Panc1 (cell line): Measurements from ENCODE around the gene MYO1A. TPM values are rescaled to one million over a fixed set of nuclear protein-coding genes. Genes with fewer than 3 reads are reported as not detected.
"Not testable (repeated sequence)": the region's sequence is repeated elsewhere in the genome, so short reads cannot be mapped to it uniquely, and the experiment has no call there.

Experiments
- ATAC-seq: fragments of 200-7000 bp; cut with Tn5 transposase; 2 replicates; pipeline ENCODE4 v1.9.1; 2020; ENCODE audit warnings: mild to moderate bottlenecking, moderate library complexity
- BruUV-seq: library from RNA; stranded (reverse); fragments of 400-500 nt; replicated peaks from 2 replicates; lab custom pipeline; 2021; lab: Mats Ljungman, UMichigan
- CTCF ChIA-PET: fragments of 300-600 bp; sonication (Branson Sonifier 250); formaldehyde crosslinking; loops from one replicate; lab custom pipeline; 2022; ENCODE audit warnings: antibody characterized with exemption; lab: Charles Lee
- POLR2A ChIA-PET: fragments of 300-600 bp; sonication (Branson Sonifier 250); formaldehyde crosslinking; loops from one replicate; lab custom pipeline; 2022; ENCODE audit warnings: antibody characterized with exemption; lab: Charles Lee
- DNase-seq: peaks from one replicate; pipeline ENCODE4 v3.0.0-alpha.2; 2010; ENCODE audit warnings: low read depth, low spot score
- H3K27ac ChIP-seq: 2 replicates; pipeline ENCODE4 v1.5.1; 2011; ENCODE audit warnings: mild to moderate bottlenecking, low read length, inconsistent platforms
- H3K27me3 ChIP-seq: fragments of 200-500 bp; sonication (Bioruptor generic); 2 replicates; pipeline ENCODE4 v1.6.0; 2014; ENCODE audit warnings: low read length, inconsistent platforms; ENCODE audit not compliant: control insufficient read depth, insufficient read depth
- H3K36me3 ChIP-seq: fragments of 200-500 bp; sonication (Bioruptor generic); 2 replicates; pipeline ENCODE4 v1.5.1; 2014; ENCODE audit warnings: inconsistent platforms, mild to moderate bottlenecking, low read length, moderate library complexity; ENCODE audit not compliant: control insufficient read depth, insufficient read depth
- H3K4me1 ChIP-seq: 2 replicates; pipeline ENCODE4 v1.5.1; 2011; ENCODE audit warnings: inconsistent platforms, mild to moderate bottlenecking, low read length, moderate library complexity; ENCODE audit not compliant: control insufficient read depth, insufficient read depth
- H3K4me3 ChIP-seq, 2 experiments: 2 replicates each; pipeline ENCODE4 v1.5.1; 2011 to 2012; ENCODE audit warnings: low read depth in 2 of 2, low read length in 2 of 2, mild to moderate bottlenecking in 2 of 2, inconsistent platforms in 1 of 2, moderate library complexity in 1 of 2
- H3K9me3 ChIP-seq: fragments of 200-500 bp; sonication (Bioruptor generic); 2 replicates; pipeline ENCODE4 v1.5.1; 2014; ENCODE audit warnings: low read depth, mild to moderate bottlenecking, inconsistent platforms, low read length, moderate library complexity; ENCODE audit not compliant: control insufficient read depth, insufficient read depth
- POLR2AphosphoS5 ChIP-seq: IDR thresholded peaks from 2 replicates; pipeline ENCODE4 v1.6.1; 2012; ENCODE audit warnings: mild to moderate bottlenecking, low read depth, low read length, moderate library complexity
- SIN3A ChIP-seq: IDR thresholded peaks from 2 replicates; pipeline ENCODE4 v1.6.1; 2012; ENCODE audit warnings: low read depth, mild to moderate bottlenecking, low read length, moderate library complexity, borderline replicate concordance; ENCODE audit not compliant: insufficient read depth
- TCF7L2 ChIP-seq: IDR thresholded peaks from 2 replicates; pipeline ENCODE4 v1.6.1; 2011; ENCODE audit warnings: mild to moderate bottlenecking, low read depth, low read length, inconsistent platforms
- in situ Hi-C: cut with HindIII; loops from 2 replicates; pipeline ENCODE4 v1.10.0; 2016; ENCODE audit warnings: low sequenced_read_pairs, low pct_unique_long_range_greater_than_20kb
- intact Hi-C: fragments of 100-400 bp; cut with micrococcal nuclease; formaldehyde crosslinking; loops from one replicate; pipeline ENCODE4 v1.10.0; 2022; ENCODE audit not compliant: unreplicated experiment
- total RNA-seq: library from RNA; stranded (reverse); gene quantifications from one replicate; pipeline ENCODE4 v1.2.1, GENCODE V29; 2021; ENCODE audit not compliant: unreplicated experiment
- TF ChIP-seq, protein P1 (sequence below), 2 experiments: IDR thresholded peaks; 2 replicates each; pipeline ENCODE4 v1.6.1; 2011 to 2012; ENCODE audit warnings: low read depth in 2 of 2, control low read depth in 1 of 2, low read length in 1 of 2, mild to moderate bottlenecking in 1 of 2, moderate library complexity in 1 of 2; ENCODE audit not compliant: insufficient read depth in 1 of 2
- TF ChIP-seq, protein P2 (sequence below): fragments of 450-650 bp; IDR thresholded peaks from 2 replicates; pipeline ENCODE4 v1.5.1; 2017; ENCODE audit warnings: mild to moderate bottlenecking

Gene MYO1A
- total RNA-seq, 1 experiment from 2014 or later: not detected

DNA sequence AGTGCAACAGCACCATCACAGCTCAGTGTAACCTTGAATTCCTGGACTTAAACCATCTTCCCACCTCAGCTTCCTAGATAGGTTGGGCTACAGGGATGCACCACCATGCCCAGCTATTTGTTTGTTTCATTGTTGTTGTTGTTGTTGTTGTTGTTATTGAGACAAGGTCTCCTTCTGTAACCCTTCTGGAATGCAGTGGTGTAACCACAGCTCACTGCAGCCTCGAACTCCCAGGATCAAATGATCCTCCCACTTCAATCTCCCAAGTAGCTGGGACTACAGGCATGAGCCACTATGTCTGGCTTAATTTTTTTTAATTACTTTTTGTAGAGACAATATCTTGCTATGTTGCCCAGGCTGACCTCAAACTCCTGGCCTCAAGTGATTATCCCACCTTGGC is 29.9 kb upstream of the MYO1A start:
- H3K9me3 ChIP-seq: no peaks in the 10 kb centered on the region
- POLR2A ChIA-PET: interaction anchor here (1.4 kb wide), 1 partner anchor 31 kb away, joined by 6 read pairs; the partner anchor contains the start of gene STAT6
- H3K4me1 ChIP-seq: no peaks in the 10 kb centered on the region
- no TSS peak for BruUV-seq
- peak overlapping the region; percentile 90 for H3K27ac ChIP-seq
- TF ChIP-seq SIN3A: no peak
- TF ChIP-seq, protein P1, sequence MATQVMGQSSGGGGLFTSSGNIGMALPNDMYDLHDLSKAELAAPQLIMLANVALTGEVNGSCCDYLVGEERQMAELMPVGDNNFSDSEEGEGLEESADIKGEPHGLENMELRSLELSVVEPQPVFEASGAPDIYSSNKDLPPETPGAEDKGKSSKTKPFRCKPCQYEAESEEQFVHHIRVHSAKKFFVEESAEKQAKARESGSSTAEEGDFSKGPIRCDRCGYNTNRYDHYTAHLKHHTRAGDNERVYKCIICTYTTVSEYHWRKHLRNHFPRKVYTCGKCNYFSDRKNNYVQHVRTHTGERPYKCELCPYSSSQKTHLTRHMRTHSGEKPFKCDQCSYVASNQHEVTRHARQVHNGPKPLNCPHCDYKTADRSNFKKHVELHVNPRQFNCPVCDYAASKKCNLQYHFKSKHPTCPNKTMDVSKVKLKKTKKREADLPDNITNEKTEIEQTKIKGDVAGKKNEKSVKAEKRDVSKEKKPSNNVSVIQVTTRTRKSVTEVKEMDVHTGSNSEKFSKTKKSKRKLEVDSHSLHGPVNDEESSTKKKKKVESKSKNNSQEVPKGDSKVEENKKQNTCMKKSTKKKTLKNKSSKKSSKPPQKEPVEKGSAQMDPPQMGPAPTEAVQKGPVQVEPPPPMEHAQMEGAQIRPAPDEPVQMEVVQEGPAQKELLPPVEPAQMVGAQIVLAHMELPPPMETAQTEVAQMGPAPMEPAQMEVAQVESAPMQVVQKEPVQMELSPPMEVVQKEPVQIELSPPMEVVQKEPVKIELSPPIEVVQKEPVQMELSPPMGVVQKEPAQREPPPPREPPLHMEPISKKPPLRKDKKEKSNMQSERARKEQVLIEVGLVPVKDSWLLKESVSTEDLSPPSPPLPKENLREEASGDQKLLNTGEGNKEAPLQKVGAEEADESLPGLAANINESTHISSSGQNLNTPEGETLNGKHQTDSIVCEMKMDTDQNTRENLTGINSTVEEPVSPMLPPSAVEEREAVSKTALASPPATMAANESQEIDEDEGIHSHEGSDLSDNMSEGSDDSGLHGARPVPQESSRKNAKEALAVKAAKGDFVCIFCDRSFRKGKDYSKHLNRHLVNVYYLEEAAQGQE (IDR thresholded peaks at IDR 0.05; ENCODE audit: insufficient read depth in 1 of 2, low read depth in 2 of 2, low read length in 1 of 2): no peak
- TF ChIP-seq, protein P2, sequence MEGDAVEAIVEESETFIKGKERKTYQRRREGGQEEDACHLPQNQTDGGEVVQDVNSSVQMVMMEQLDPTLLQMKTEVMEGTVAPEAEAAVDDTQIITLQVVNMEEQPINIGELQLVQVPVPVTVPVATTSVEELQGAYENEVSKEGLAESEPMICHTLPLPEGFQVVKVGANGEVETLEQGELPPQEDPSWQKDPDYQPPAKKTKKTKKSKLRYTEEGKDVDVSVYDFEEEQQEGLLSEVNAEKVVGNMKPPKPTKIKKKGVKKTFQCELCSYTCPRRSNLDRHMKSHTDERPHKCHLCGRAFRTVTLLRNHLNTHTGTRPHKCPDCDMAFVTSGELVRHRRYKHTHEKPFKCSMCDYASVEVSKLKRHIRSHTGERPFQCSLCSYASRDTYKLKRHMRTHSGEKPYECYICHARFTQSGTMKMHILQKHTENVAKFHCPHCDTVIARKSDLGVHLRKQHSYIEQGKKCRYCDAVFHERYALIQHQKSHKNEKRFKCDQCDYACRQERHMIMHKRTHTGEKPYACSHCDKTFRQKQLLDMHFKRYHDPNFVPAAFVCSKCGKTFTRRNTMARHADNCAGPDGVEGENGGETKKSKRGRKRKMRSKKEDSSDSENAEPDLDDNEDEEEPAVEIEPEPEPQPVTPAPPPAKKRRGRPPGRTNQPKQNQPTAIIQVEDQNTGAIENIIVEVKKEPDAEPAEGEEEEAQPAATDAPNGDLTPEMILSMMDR: no peak
- no peak for TF ChIP-seq POLR2AphosphoS5
- TF ChIP-seq TCF7L2: no peak
- no peaks in the 10 kb centered on the region for H3K27me3 ChIP-seq
- intact Hi-C loops (no loop called here), in situ Hi-C loops (no loop called here)
- H3K4me3 ChIP-seq: no peak overlapping the region
- H3K36me3 ChIP-seq: no peaks in the 10 kb centered on the region
- DNase-seq (no peak), ATAC-seq (no peak)
- CTCF ChIA-PET: interaction anchor here (0.6 to 2.4 kb wide), 4 partner anchors 10 to 53 kb away, joined by 3 to 12 read pairs (median 4); partner anchors contain the start of gene STAT6

DNA sequence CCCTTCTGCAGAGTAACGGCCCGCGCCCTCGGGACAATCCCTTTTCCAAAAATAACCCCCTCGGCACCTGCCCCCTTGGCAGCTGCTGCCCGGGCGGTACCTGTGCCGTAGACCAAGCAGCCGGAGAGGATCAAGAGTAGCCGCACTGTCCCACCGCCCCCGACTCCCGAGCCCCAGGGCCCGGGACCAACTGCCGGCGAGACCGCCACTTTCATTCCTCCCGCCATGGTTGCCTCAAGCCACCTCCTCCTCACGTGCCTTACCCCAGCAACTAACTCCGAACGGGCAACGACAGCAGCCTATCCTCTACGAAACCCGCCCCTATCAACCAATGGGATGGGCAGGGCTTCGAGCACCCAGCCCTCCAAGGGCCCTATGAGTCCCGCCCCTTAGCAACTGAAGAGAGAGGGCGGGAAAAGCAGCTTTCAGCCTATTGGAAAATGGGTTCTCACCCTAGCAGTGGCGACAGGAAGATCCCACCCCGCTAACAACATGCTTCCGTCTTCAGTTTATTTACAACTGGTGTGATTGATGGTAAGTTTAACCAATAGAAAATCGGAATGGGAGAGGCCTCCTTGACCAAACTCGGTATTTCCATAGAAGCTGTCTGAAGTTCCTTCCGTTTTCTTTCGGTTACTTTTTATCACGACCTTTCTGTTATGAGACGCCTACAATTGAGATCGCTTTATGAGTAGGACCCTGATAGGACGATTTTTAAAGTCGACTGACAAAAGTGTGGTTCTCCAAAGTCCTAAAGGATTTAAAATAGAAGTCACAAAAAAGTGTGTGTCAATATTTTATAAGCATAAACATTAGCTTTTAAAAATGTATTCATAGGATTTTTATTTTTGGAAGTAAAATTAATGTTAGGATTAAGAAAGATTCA is 28.8 kb upstream of the MYO1A start, which contains the start of gene NEMP1:
Gene NEMP1 (minus strand): TSS at position 273 of the 886 bp plus-strand sequence. CDS start 46 bp downstream, at position 227.
- Histone ChIP-seq H3K9me3 (no peaks in the 10 kb centered on the region), H3K36me3 (no peaks in the 10 kb centered on the region), H3K4me3 (peak within 1 kb of the TSS; percentile 63 to 67), H3K27me3 (no peaks in the 10 kb centered on the region), H3K27ac (peak within 1 kb of the TSS; percentile 90), H3K4me1 (no peaks in the 10 kb centered on the region)
- intact Hi-C loops (no loop called here), in situ Hi-C loops (no loop called here)
- BruUV-seq: no TSS peak
- peak; percentile 100 for DNase-seq
- ATAC-seq: peak; percentile 100
- ChIA-PET CTCF (interaction anchor here (0.6 to 2.4 kb wide), 5 partner anchors 9 to 442 kb away, joined by 4 to 12 read pairs (median 5); partner anchors contain the start of gene STAT6), POLR2A (interaction anchor here (0.6 to 1.4 kb wide), 4 partner anchors 9 to 469 kb away, joined by 3 to 6 read pairs (median 3); partner anchors contain the start of gene STAT6)
- peak; percentile 80 for TF ChIP-seq POLR2AphosphoS5
- peak; percentile 61; the same call in 1 of the 2 replicates for TF ChIP-seq TCF7L2
- TF ChIP-seq SIN3A: peak; percentile 93
- TF ChIP-seq, protein P2: no peak

DNA sequence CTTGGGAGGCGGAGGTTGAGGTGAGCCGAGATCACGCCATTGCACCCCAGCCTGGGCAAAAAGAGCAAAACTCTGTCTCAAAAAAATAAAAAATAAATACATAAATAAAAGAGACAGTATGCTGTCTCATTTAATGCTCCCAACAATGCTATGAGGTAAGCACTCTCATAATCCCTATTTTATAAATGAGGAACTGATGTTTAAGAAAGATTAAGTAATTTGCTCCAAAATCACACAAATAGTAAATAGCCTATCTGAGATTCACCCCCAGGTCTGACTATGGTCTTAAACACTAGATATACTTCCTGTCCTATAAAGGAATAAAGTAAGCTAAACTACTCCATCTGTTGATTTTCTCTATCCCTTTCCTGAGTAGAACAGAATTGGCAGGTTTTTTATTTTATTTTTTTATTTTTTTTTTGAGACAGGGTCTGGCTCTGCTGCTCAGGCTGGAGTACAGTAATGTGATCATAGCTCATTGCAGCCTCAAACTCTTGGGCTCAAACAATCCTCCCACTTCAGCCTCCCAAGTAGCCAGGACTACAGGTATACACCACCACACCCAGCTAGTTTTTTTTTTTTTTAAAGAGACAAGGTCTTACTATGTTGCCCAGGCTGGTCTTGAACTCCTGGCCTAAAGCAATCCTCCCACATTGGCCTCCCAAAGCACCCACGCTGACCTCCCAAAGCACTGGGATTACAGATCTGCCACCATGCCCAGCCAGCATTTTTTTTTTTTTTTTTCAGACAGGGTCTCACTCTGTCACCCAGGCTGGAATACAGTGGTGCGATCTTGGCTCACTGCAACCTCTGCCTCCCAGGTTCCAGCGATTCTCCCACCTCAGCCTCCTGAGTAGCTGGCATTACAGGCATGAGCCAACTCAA is 23.9 kb upstream of the MYO1A start:
- in situ Hi-C loops: not testable (repeated sequence)

More for the DNA sequence above, 23.9 kb upstream of the MYO1A start:
- CTCF ChIA-PET: interaction anchor here (1.0 kb wide), 1 partner anchor 38 kb away, joined by 7 read pairs; no protein-coding TSS in a partner anchor
- ATAC-seq, H3K9me3 ChIP-seq, intact Hi-C loops, H3K4me1 ChIP-seq, H3K27me3 ChIP-seq, H3K4me3 ChIP-seq, BruUV-seq, DNase-seq, H3K27ac ChIP-seq: not testable (repeated sequence)
- H3K36me3 ChIP-seq: peaks cover 17% of the 10 kb centered on the region
- POLR2A ChIA-PET: interaction anchor here (0.6 to 0.7 kb wide), 2 partner anchors 310 to 337 kb away, joined by 3 to 5 read pairs; no protein-coding TSS in a partner anchor
